ENCODE results near the gene UBAP1L. TPM values are rescaled to one million over a fixed set of nuclear protein-coding genes. Genes with fewer than 3 reads are reported as not detected.
A peak's percentile ranks its signal among the peaks of the same experiment; 100 is the strongest.
"Not testable (repeated sequence)": the region's sequence is repeated elsewhere in the genome, so short reads cannot be mapped to it uniquely, and the experiment has no call there.

The UBAP1L gene
- total RNA-seq, 1 donor from 2014 or later = 10.9 TPM

GRCh38 chr15:65102912-65103311, 12.1 kb downstream of the UBAP1L start:
- Mint-ChIP-seq H3K27me3 (ENCODE audit: low read depth) (no peaks in the 10 kb centered on the region), H3K9me3 (no peaks in the 10 kb centered on the region), H3K4me1 (no peaks in the 10 kb centered on the region), H3K36me3 (peaks cover 30% of the 10 kb centered on the region), H3K4me3 (no peak overlapping the region), H3K27ac (no peak overlapping the region)
- no peak for TF ChIP-seq CTCF (IDR thresholded peaks at IDR 0.05; ENCODE audit: unreplicated experiment)
- DNase-seq (ENCODE audit: low spot score in 2 of 2, unreplicated experiment in 2 of 2) = no peak

- Mint-ChIP-seq H3K27me3 (ENCODE audit: low read depth) (no peaks in the 10 kb centered on the region), H3K36me3 (peaks cover 34% of the 10 kb centered on the region), H3K4me1 (peaks cover 1% of the 10 kb centered on the region), H3K27ac (peak overlapping the region; percentile 14), H3K4me3 (no peak overlapping the region), H3K9me3 (no peaks in the 10 kb centered on the region)
- DNase-seq (ENCODE audit: low spot score in 2 of 2, unreplicated experiment in 2 of 2) = no peak
- TF ChIP-seq CTCF (IDR thresholded peaks at IDR 0.05; ENCODE audit: unreplicated experiment) = no peak
Observed at GRCh38 chr15:65101891-65102708, 12.9 kb downstream of the UBAP1L start.

- DNase-seq (ENCODE audit: low spot score in 2 of 2, unreplicated experiment in 2 of 2) = peak in 1 of 2 experiments; percentile 76
- Mint-ChIP-seq H3K36me3 (peaks cover 35% of the 10 kb centered on the region), H3K4me1 (peaks cover 4% of the 10 kb centered on the region), H3K9me3 (no peaks in the 10 kb centered on the region), H3K4me3 (no peak overlapping the region), H3K27me3 (ENCODE audit: low read depth) (no peaks in the 10 kb centered on the region), H3K27ac (peak overlapping the region; percentile 14)
- peak; percentile 77 for TF ChIP-seq CTCF (IDR thresholded peaks at IDR 0.05; ENCODE audit: unreplicated experiment)
Observed at GRCh38 chr15:65101411-65101890, 13.5 kb downstream of the UBAP1L start.

- no peak overlapping the region for H3K4me3 Mint-ChIP-seq
- no peak for DNase-seq (ENCODE audit: low spot score in 2 of 2, unreplicated experiment in 2 of 2)
- no peaks in the 10 kb centered on the region for H3K27me3 Mint-ChIP-seq (ENCODE audit: low read depth)
- H3K9me3 Mint-ChIP-seq = no peaks in the 10 kb centered on the region
- peaks cover 25% of the 10 kb centered on the region for H3K36me3 Mint-ChIP-seq
- TF ChIP-seq CTCF (IDR thresholded peaks at IDR 0.05; ENCODE audit: unreplicated experiment) = no peak
- no peak overlapping the region for H3K27ac Mint-ChIP-seq
- H3K4me1 Mint-ChIP-seq = peaks cover 4% of the 10 kb centered on the region
Observed at GRCh38 chr15:65100442-65100841, 14.6 kb downstream of the UBAP1L start.

GRCh38 chr15:65099801-65100200, 15.2 kb downstream of the UBAP1L start:
- H3K4me3 Mint-ChIP-seq; H3K9me3 Mint-ChIP-seq; H3K4me1 Mint-ChIP-seq; H3K27ac Mint-ChIP-seq; H3K27me3 Mint-ChIP-seq (ENCODE audit: low read depth); DNase-seq (ENCODE audit: low spot score in 2 of 2, unreplicated experiment in 2 of 2): not testable (repeated sequence)
- peaks cover 20% of the 10 kb centered on the region for H3K36me3 Mint-ChIP-seq

GRCh38 chr15:65099336-65099735, 15.7 kb downstream of the UBAP1L start:
- no peak for TF ChIP-seq CTCF (IDR thresholded peaks at IDR 0.05; ENCODE audit: unreplicated experiment)
- H3K9me3 Mint-ChIP-seq = no peaks in the 10 kb centered on the region
- no peak overlapping the region for H3K4me3 Mint-ChIP-seq
- DNase-seq (ENCODE audit: low spot score in 2 of 2, unreplicated experiment in 2 of 2) = no peak
- no peaks in the 10 kb centered on the region for H3K27me3 Mint-ChIP-seq (ENCODE audit: low read depth)
- peaks cover 20% of the 10 kb centered on the region for H3K36me3 Mint-ChIP-seq
- no peak overlapping the region for H3K27ac Mint-ChIP-seq
- peaks cover 4% of the 10 kb centered on the region for H3K4me1 Mint-ChIP-seq
